HepG2 (cell line): ENCODE results near the gene CLASP1. TPM values are rescaled to one million over a fixed set of nuclear protein-coding genes. Genes with fewer than 3 reads are reported as not detected.

ENCODE experiments used
- ATAC-seq: fragments of 200-7000 bp; cut with Tn5 transposase; 3 replicates; pipeline ENCODE4 v1.9.1; 2020; ENCODE audit warnings: mild to moderate bottlenecking, moderate library complexity
- BruUV-seq: library from RNA; stranded (reverse); fragments of 400-500 nt; replicated peaks from 2 replicates; lab custom pipeline; 2021; lab: Mats Ljungman, UMichigan
- CTCF ChIA-PET: fragments of 300-600 bp; formaldehyde crosslinking; extraction: SDS; loops from one replicate; lab custom pipeline; 2021; ENCODE audit warnings: low total read pairs, inconsistent platforms, low intra/inter-chr PET ratio; lab: Yijun Ruan, JAX
- POLR2A ChIA-PET: fragments of 350-600 bp; sonication (Branson Sonifier 250); formaldehyde crosslinking; loops from one replicate; lab custom pipeline; 2020; ENCODE audit warnings: antibody characterized with exemption, inconsistent platforms; lab: Yijun Ruan, JAX
- DNase-seq: peaks from one replicate; pipeline ENCODE4 v3.0.0-alpha.2; 2015; ENCODE audit warnings: low spot score
- FAIRE-seq: peaks from 3 replicates; lab custom pipeline; 2011; peaks lifted over from hg19 to GRCh38; lab: Jason Lieb, UNC
- H2AFZ ChIP-seq: one replicate; pipeline ENCODE4 v1.6.1; 2011; ENCODE audit warnings: low read length, inconsistent platforms
- H3K27ac ChIP-seq: fragments of 300-600 bp; 3 replicates; pipeline ENCODE4 v1.8.0; 2011; ENCODE audit warnings: mixed run types, mild to moderate bottlenecking, mixed read lengths, low read length, inconsistent platforms; ENCODE audit not compliant: insufficient read depth; ENCODE audit errors: extremely low read length
- H3K27me3 ChIP-seq, 2 experiments: fragments of 200-600 bp in 1 of 2; 2 replicates in 1 of 2; 3 replicates in 1 of 2; pipeline versions ENCODE4 v1.6.0 to v1.8.0; 2011; ENCODE audit warnings: low read length in 2 of 2, mild to moderate bottlenecking in 2 of 2, moderate library complexity in 2 of 2, inconsistent platforms in 1 of 2; ENCODE audit not compliant: insufficient read depth in 2 of 2, control insufficient read depth in 1 of 2
- H3K36me3 ChIP-seq, 2 experiments: fragments of 200-600 bp in 1 of 2; replicated peaks in 1 of 2; 2 replicates in 1 of 2; 3 replicates in 1 of 2; pipeline versions ENCODE4 v1.5.1 to v1.8.0; 2011; ENCODE audit warnings: low read length in 2 of 2, inconsistent platforms in 1 of 2; ENCODE audit not compliant: insufficient read depth in 2 of 2, control insufficient read depth in 1 of 2
- H3K4me1 ChIP-seq: 2 replicates; pipeline ENCODE4 v1.5.1; 2012; ENCODE audit warnings: low read length, inconsistent platforms; ENCODE audit not compliant: insufficient read depth
- H3K4me2 ChIP-seq: 2 replicates; pipeline ENCODE4 v1.6.0; 2011; ENCODE audit warnings: low read depth, low read length, inconsistent platforms
- H3K4me3 ChIP-seq, 3 experiments: fragments of 200-600 bp in 1 of 3; sonication (generic), shearing (Covaris generic) in 1 of 3; replicated peaks in 1 of 3; 2 replicates each; pipeline ENCODE4 v1.5.1; 2011 to 2016; ENCODE audit warnings: low read length in 3 of 3, inconsistent platforms in 2 of 3, low read depth in 2 of 3, mild to moderate bottlenecking in 2 of 3, control low read depth in 1 of 3, mixed read lengths in 1 of 3; ENCODE audit not compliant: insufficient read depth in 1 of 3
- H3K79me2 ChIP-seq: one replicate; pipeline ENCODE4 v1.6.1; 2011; ENCODE audit warnings: low read length, inconsistent platforms; ENCODE audit not compliant: insufficient read depth
- H3K9ac ChIP-seq: 2 replicates; pipeline ENCODE4 v1.6.0; 2011; ENCODE audit warnings: mild to moderate bottlenecking, low read depth, low read length, inconsistent platforms; ENCODE audit not compliant: insufficient read depth
- H3K9me3 ChIP-seq: 2 replicates; pipeline ENCODE4 v1.5.1; 2012; ENCODE audit warnings: mild to moderate bottlenecking, low read length
- H4K20me1 ChIP-seq: 2 replicates; pipeline ENCODE4 v1.6.0; 2011; ENCODE audit warnings: inconsistent platforms, mild to moderate bottlenecking, low read length, moderate library complexity; ENCODE audit not compliant: insufficient read depth
- NONO ChIP-seq, 2 experiments: fragments of 450-650 bp in 1 of 2; sonication (generic) in 1 of 2; formaldehyde crosslinking in 1 of 2; IDR thresholded peaks in 1 of 2; conservative IDR thresholded peaks in 1 of 2; 2 replicates each; pipeline versions ENCODE4 v1.6.1 to v1.8.0; 2017 to 2022; ENCODE audit warnings: mild to moderate bottlenecking in 1 of 2, missing genetic modification reagents in 1 of 2, moderate library complexity in 1 of 2
- TAF15 ChIP-seq: fragments of 200-400 bp; formaldehyde crosslinking; IDR thresholded peaks from one replicate; pipeline ENCODE4 v1.6.1; 2018; ENCODE audit warnings: mild to moderate bottlenecking, low read depth, low read length; ENCODE audit not compliant: poor library complexity, severe bottlenecking
- ZNF136 ChIP-seq: sonication (generic); formaldehyde crosslinking; IDR thresholded peaks from 2 replicates; pipeline ENCODE4 v1.8.1; 2022; ENCODE audit warnings: low read depth, mild to moderate bottlenecking, moderate library complexity, missing genetic modification reagents
- ZNF496 ChIP-seq: sonication (generic); formaldehyde crosslinking; IDR thresholded peaks from 2 replicates; pipeline ENCODE4 v1.8.1; 2023; ENCODE audit warnings: mild to moderate bottlenecking, moderate library complexity, missing genetic modification reagents; ENCODE audit not compliant: insufficient replicate concordance
- ZSCAN25 ChIP-seq: sonication (generic); formaldehyde crosslinking; IDR thresholded peaks from 2 replicates; pipeline ENCODE4 v1.8.0; 2022; ENCODE audit warnings: mild to moderate bottlenecking, missing genetic modification reagents
- WGBS: methylation state at CpG from one replicate; pipeline ENCODE4 v1.1.6; 2017; ENCODE audit warnings: low lambda C conversion rate; 5-methylcytosine and 5-hydroxymethylcytosine counted together
- in situ Hi-C: cut with HindIII; loops from 2 replicates; pipeline ENCODE4 v1.10.0; 2017; ENCODE audit warnings: low pct_unique_long_range_greater_than_20kb; ENCODE audit not compliant: extremely low pct_ligation_motif_present
- intact Hi-C: fragments of 100-400 bp; cut with micrococcal nuclease; formaldehyde crosslinking; loops from one replicate; pipeline ENCODE4 v1.10.0; 2022; ENCODE audit not compliant: unreplicated experiment
- polyA plus RNA-seq, 8 experiments: library from polyadenylated mRNA; depleted of rRNA in 3 of 8; stranded (reverse) in 7 of 8; unstranded in 1 of 8; fragments of >200 nt; fragmentation: Illumina TruSeq in 4 of 8; extraction: Trizol in 4 of 8; gene quantifications; 2 replicates each; pipeline versions ENCODE4 v1.2.1 to v1.2.3, GENCODE V29; 2011 to 2016; ENCODE audit warnings: low read depth in 4 of 8, missing spikeins in 1 of 8, mixed read lengths in 1 of 8; ENCODE audit not compliant: insufficient read depth in 1 of 8
- total RNA-seq, 5 experiments: library from RNA; depleted of rRNA; stranded (reverse); fragments of >200 nt; fragmentation: Illumina TruSeq; extraction: Trizol; gene quantifications; 2 replicates each; pipeline ENCODE4 v1.2.3, GENCODE V29; 2016; ENCODE audit warnings: low read depth in 1 of 5
- TF ChIP-seq, protein P1 (sequence below): sonication (generic); formaldehyde crosslinking; IDR thresholded peaks from 2 replicates; pipeline ENCODE4 v1.4.0; 2020; ENCODE audit warnings: missing genetic modification reagents, borderline replicate concordance
- TF ChIP-seq, protein P2 (sequence below): sonication (generic); formaldehyde crosslinking; IDR thresholded peaks from 2 replicates; pipeline ENCODE4 v1.5.0; 2020; ENCODE audit warnings: mild to moderate bottlenecking, missing genetic modification reagents

CLASP1 gene
- total and polyA plus RNA-seq, 2 of the 13 experiments (the other 11 are each of a cell fraction or from before 2014, with no cell fraction given) = 11.7 to 47.9 TPM

DNA sequence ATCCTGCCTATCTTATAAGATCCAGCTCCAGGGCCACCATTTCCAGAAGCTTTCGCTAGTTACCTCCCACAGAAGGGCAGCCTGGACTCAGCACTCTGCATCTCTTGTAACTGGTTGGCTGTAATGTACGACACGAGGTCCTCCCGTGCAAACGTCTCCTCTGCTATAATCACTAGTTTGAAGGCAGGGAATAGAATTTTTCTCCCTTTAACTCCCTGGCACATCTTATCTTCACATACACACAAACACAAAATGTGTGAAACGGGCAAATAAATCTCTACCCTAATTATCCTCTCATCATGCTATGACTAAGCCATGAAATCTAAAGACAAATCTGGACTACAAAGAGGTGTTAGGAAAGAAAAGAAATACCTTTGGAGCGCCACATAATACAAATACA, 81.8 kb downstream of the CLASP1 start:
- peaks cover 40% of the 10 kb centered on the region for H3K79me2 ChIP-seq
- peaks cover 13% of the 10 kb centered on the region for H4K20me1 ChIP-seq
- CTCF ChIA-PET = no interaction called here
- in situ Hi-C loops = no loop called here
- DNase-seq (no peak), FAIRE-seq (no peak), ATAC-seq (no peak)
- H3K36me3 ChIP-seq = peaks cover 2 to 11% of the 10 kb centered on the region in 2 experiments; a peak in 4 of 5 replicates
- no peak overlapping the region for H2AFZ ChIP-seq
- no TSS peak for BruUV-seq
- no peaks in the 10 kb centered on the region for H3K27me3 ChIP-seq
- peak overlapping the region; percentile 43 for H3K4me2 ChIP-seq
- H3K4me3 ChIP-seq = no peak overlapping the region; a peak in 1 of 6 replicates
- TF ChIP-seq TAF15 = no peak
- TF ChIP-seq, protein P1, sequence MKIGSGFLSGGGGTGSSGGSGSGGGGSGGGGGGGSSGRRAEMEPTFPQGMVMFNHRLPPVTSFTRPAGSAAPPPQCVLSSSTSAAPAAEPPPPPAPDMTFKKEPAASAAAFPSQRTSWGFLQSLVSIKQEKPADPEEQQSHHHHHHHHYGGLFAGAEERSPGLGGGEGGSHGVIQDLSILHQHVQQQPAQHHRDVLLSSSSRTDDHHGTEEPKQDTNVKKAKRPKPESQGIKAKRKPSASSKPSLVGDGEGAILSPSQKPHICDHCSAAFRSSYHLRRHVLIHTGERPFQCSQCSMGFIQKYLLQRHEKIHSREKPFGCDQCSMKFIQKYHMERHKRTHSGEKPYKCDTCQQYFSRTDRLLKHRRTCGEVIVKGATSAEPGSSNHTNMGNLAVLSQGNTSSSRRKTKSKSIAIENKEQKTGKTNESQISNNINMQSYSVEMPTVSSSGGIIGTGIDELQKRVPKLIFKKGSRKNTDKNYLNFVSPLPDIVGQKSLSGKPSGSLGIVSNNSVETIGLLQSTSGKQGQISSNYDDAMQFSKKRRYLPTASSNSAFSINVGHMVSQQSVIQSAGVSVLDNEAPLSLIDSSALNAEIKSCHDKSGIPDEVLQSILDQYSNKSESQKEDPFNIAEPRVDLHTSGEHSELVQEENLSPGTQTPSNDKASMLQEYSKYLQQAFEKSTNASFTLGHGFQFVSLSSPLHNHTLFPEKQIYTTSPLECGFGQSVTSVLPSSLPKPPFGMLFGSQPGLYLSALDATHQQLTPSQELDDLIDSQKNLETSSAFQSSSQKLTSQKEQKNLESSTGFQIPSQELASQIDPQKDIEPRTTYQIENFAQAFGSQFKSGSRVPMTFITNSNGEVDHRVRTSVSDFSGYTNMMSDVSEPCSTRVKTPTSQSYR = no peak
- TF ChIP-seq ZNF496 (CRISPR knock-in tag) = no peak
- TF ChIP-seq NONO (IDR thresholded peaks at IDR 0.05) = no peak
- peak; percentile 13; the same call in 1 of the 2 replicates for TF ChIP-seq NONO (CRISPR knock-in tag; conservative IDR thresholded peaks at IDR 0.05)
- TF ChIP-seq, protein P2, sequence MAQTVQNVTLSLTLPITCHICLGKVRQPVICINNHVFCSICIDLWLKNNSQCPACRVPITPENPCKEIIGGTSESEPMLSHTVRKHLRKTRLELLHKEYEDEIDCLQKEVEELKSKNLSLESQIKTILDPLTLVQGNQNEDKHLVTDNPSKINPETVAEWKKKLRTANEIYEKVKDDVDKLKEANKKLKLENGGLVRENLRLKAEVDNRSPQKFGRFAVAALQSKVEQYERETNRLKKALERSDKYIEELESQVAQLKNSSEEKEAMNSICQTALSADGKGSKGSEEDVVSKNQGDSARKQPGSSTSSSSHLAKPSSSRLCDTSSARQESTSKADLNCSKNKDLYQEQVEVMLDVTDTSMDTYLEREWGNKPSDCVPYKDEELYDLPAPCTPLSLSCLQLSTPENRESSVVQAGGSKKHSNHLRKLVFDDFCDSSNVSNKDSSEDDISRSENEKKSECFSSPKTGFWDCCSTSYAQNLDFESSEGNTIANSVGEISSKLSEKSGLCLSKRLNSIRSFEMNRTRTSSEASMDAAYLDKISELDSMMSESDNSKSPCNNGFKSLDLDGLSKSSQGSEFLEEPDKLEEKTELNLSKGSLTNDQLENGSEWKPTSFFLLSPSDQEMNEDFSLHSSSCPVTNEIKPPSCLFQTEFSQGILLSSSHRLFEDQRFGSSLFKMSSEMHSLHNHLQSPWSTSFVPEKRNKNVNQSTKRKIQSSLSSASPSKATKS (CRISPR knock-in tag) = no peak
- 0 out of 2 replicates have a peak, but pooled peaks have one; percentile 1 for TF ChIP-seq ZSCAN25 (CRISPR knock-in tag)
- TF ChIP-seq ZNF136 (CRISPR knock-in tag) = 0 out of 2 replicates have a peak, but pooled peaks have one; percentile 55
- POLR2A ChIA-PET = interaction anchor here (4.3 kb wide), 1 partner anchor 37 kb away, joined by 18 read pairs; the partner anchor contains the start of gene RNU4ATAC
- intact Hi-C loops = loop anchor here (5.0 kb wide), 1 partner anchor 35 kb away; the partner anchor contains the start of gene RNU4ATAC
- H3K4me1 ChIP-seq = peaks cover 62% of the 10 kb centered on the region
- H3K9me3 ChIP-seq = no peaks in the 10 kb centered on the region
- whole genome bisulfite sequencing = 68% methylated on average over 7 of the region's 7 CpGs
- peak overlapping the region; percentile 4; the same call in 1 of the 2 replicates for H3K9ac ChIP-seq
- peak overlapping the region; percentile 62 for H3K27ac ChIP-seq
